Retinal pigment epithelial cell (primary cell): ENCODE data around the gene ANXA4.

Source experiments
- DNase-seq: peaks from one replicate; pipeline ENCODE4 v3.0.0-alpha.2; 2010; ENCODE audit warnings: low read depth
- H3K4me3 ChIP-seq: 2 replicates; pipeline ENCODE4 v1.5.1; 2011; ENCODE audit warnings: mild to moderate bottlenecking, low read length, control low read depth, moderate library complexity
- TF ChIP-seq, protein P1 (sequence below): conservative IDR thresholded peaks from 2 replicates; pipeline ENCODE4 v1.5.1; 2011; ENCODE audit warnings: low read depth, low read length, control low read depth, inconsistent platforms

Gene ANXA4

DNA sequence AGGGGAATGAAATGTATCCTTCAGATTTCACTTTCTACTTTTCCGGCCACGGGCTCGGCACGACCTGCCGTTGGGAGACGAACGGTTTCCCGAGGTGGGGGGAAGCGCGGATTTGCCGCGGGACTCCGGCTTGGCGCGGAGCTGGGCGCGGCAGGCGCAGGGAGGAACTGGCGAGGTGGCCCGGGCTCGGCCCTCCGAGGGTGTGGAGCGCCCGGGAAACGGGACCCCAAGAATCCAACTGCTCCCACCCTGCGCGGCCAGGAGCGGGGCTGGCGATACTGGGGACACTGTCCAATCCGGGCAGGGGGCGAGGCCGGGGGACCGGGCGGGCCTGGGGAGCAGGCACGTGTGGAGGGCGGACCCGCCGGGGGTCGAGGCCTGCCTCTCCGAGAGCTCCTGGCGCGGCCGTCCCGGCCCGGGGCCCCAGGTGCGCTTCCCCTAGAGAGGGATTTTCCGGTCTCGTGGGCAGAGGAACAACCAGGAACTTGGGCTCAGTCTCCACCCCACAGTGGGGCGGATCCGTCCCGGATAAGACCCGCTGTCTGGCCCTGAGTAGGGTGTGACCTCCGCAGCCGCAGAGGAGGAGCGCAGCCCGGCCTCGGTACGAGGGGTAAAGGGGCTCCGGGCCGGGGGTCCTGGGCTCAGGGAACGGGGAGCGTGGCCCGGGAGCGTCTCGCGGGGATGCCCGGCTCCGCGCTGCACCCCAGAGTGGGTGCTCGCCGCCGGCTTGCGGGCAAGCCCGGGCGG is at the start of gene ANXA4:
TSS of gene ANXA4 (plus strand) at position 560 of the 747 bp plus-strand sequence. CDS start 39,432 bp downstream, outside the sequence.
- H3K4me3 ChIP-seq = peak within 1 kb of the TSS; percentile 72
- TF ChIP-seq, protein P1, sequence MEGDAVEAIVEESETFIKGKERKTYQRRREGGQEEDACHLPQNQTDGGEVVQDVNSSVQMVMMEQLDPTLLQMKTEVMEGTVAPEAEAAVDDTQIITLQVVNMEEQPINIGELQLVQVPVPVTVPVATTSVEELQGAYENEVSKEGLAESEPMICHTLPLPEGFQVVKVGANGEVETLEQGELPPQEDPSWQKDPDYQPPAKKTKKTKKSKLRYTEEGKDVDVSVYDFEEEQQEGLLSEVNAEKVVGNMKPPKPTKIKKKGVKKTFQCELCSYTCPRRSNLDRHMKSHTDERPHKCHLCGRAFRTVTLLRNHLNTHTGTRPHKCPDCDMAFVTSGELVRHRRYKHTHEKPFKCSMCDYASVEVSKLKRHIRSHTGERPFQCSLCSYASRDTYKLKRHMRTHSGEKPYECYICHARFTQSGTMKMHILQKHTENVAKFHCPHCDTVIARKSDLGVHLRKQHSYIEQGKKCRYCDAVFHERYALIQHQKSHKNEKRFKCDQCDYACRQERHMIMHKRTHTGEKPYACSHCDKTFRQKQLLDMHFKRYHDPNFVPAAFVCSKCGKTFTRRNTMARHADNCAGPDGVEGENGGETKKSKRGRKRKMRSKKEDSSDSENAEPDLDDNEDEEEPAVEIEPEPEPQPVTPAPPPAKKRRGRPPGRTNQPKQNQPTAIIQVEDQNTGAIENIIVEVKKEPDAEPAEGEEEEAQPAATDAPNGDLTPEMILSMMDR = no peak
- peak; percentile 26 for DNase-seq

DNA sequence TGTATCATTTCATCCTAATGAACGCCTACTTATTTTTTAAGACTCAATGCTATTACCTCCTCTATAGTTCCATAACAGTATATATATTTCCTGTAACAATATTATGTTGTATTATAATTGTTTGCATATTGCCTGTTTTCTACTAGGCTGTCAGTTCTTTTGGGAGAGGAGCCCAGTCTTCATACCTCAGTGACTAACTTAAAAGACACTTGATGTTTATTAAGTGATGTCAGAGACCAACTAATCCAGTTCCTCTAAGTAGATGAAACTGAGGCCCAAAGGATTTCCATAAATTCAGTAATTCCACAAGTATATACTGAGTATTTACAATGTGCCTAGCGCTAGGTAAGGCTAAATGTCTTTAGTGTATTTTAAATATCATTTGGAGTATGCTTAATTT is 49.5 kb upstream of the ANXA4 start:
- TF ChIP-seq, protein P1 = no peak
- DNase-seq = no peak
- no peak overlapping the region for H3K4me3 ChIP-seq

DNA sequence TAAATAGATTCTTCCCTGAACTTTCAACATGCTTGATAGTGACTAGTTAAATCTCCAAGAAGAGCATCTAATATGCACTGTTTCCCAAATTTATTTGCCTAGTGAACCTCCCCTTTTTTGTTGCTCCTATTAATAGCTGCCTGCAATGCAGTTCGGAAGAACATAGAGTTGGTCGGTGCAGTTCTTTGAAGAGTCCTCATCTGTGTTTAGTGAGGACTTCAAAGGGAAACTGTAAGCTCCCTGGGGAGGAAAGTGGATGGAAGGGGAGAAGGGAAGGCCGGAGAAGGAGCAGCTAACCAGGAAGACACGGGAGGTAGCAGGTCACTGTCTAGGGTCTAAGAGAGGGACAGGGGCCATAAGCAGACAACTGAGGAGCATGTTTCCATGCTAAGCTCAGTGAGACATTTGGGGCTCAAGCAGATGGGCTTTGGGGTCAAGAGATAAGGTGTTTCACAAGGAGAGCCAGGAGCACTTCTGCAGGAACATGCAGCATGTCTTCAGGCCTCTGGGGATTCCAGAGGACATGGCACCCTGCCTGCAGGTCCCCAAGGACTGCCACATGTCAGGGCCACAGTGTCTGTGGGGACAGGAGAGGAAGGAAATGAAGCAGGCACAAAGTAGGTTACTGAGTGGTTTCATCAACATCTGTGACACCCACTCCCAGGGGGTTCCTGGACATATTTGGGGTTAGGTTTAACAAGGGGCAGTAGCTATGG is 48.7 kb upstream of the ANXA4 start:
- TF ChIP-seq, protein P1 = no peak
- no peak for DNase-seq

DNA sequence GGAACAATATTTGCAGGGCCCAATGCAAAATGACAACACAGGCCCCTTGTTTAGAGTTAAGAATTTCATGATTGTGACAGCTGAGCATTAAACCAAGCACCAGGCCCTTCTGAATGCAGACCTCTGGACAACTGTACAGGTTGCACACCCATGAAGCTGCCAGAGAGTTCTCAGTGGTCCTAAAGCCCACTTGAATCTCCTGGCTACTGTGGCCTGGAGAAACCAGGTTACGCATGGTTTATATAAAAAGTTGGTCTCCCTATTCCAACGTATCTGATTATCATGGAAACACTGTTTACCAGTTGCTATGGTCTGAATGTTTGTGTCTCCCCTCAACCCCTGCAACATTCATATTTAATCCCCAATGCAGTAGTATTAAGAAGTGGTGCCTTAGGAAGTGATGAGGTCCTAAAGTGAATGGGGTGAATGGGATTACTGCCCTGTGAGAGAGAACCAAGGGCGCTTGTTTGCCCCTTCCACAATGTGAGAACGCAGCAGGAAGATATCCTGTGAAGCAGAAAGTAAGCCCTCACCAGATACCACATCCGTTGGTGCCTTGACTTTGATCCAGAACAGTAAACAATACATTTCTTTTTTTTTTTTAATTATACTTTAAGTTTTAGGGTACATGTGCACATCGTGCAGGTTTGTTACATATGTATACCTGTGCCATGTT is 48.0 kb upstream of the ANXA4 start:
- no peak overlapping the region for H3K4me3 ChIP-seq
- DNase-seq = no peak

More for the DNA sequence above, 48.7 kb upstream of the ANXA4 start:
- no peak overlapping the region for H3K4me3 ChIP-seq

DNA sequence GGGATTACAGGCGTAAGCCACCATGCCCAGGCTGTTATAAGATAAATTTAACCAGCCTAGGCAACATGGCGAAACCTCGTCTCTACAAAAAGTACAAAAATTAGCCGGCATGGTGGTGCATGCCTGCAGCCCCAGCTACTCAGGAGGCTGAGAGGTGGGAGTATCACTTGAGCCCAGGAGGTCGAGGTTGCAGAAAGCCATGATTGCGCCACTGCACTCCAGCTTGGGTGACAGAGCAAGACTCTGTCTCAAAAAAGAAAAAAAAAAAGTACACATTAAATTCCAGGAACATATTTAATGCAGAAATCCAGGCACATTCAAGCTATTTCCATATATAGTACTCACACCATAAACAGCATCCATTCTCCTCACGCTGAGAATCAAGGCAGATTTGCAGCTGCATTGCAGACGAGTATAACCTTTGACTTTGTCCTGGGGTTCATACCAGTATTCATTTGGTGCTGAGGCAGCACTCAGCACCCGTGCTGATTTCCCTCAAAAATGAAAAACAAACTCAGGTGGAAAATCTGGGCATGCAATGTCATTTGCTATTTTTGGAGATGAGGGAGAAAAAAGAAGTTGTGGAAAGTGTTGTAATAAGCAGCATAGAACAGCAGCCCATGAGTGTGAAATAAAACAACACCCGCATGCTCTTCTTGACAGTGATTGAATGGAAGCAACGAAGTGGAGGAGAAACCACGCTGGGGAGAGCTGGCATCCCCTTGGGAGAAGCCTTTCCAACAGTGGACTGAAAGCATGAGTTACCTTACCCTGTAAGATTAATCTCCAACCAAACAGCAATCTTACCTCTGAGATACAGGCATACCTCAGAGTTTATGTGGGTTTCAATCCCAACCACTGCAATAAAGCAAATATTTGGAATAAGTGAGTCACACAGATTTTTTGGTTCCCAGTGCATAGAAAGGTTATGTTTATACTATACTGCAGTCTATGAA is 46.8 kb upstream of the ANXA4 start:
- DNase-seq = no peak

More for the DNA sequence above, 48.0 kb upstream of the ANXA4 start:
- TF ChIP-seq, protein P1 = no peak

GRCh38 chr2:69695850-69696216 is 46.1 kb upstream of the ANXA4 start:
- DNase-seq = no peak
- TF ChIP-seq, protein P1 = no peak
- H3K4me3 ChIP-seq = no peak overlapping the region

More for the DNA sequence above, 46.8 kb upstream of the ANXA4 start:
- TF ChIP-seq, protein P1 = no peak
- no peak overlapping the region for H3K4me3 ChIP-seq
